ENCODE results near the gene HOXD10. TPM values are rescaled to one million over a fixed set of nuclear protein-coding genes. Genes with fewer than 3 reads are reported as not detected.
A peak's percentile ranks its signal among the peaks of the same experiment; 100 is the strongest.

The HOXD10 gene
- total and polyA plus RNA-seq, 2 of the 13 experiments (the other 11 are each of a cell fraction or from before 2014, with no cell fraction given) = not detected

DNA sequence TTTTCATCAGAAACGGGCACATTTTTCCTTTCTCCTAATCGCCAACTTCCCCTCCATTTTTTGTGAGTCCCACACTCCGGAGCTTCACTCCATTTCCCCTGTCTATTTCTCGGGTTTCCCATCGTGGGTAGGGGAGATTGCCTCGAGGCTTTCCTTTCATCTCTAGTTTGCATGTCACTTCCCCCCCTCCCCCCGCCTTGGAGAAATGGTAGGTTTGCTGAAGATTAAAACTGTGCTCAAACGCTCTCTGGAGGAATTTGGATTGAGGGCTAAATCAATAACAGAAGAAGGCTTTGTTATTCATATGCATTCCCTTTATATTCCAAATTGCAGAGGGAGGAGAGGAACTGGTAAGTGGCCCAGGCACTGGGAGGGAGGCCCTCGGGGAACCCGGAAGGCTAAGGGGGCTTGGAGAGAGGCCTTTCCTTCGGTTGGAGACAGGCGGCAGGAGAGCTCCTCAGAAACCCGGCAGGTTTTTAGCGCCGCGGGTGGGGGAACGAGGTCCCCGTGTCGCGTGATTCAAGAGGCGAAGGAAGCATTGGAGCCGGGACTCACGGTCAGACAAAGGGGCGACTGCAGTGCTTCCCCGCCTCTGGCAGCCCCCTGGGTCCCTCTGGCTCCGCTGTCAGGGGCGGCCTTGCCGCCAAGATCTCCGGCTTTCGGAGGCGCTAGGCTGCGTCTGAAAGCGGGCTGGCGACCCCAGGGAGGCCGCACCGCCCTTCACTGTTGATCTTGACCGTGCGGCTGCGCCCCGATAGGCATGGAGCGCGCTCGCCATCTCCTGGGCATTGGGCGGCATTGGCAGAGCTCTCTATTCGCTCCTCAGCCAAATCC lies 19.4 kb upstream of the HOXD10 start (continued):
- TF ChIP-seq HOXA9 (CRISPR knock-in tag; IDR thresholded peaks at IDR 0.05; ENCODE audit: borderline replicate concordance) = no peak
- TF ChIP-seq MYC (CRISPR knock-in tag; IDR thresholded peaks at IDR 0.05; ENCODE audit: borderline replicate concordance) = peak; percentile 38; the same call in 1 of the 2 replicates
- TF ChIP-seq, protein P1, sequence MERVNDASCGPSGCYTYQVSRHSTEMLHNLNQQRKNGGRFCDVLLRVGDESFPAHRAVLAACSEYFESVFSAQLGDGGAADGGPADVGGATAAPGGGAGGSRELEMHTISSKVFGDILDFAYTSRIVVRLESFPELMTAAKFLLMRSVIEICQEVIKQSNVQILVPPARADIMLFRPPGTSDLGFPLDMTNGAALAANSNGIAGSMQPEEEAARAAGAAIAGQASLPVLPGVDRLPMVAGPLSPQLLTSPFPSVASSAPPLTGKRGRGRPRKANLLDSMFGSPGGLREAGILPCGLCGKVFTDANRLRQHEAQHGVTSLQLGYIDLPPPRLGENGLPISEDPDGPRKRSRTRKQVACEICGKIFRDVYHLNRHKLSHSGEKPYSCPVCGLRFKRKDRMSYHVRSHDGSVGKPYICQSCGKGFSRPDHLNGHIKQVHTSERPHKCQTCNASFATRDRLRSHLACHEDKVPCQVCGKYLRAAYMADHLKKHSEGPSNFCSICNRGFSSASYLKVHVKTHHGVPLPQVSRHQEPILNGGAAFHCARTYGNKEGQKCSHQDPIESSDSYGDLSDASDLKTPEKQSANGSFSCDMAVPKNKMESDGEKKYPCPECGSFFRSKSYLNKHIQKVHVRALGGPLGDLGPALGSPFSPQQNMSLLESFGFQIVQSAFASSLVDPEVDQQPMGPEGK (CRISPR knock-in tag; IDR thresholded peaks at IDR 0.05) = peak; percentile 45; the same call in 1 of the 2 replicates
- no peak for TF ChIP-seq HMG20A (CRISPR knock-in tag; IDR thresholded peaks at IDR 0.05; ENCODE audit: borderline replicate concordance)
- TF ChIP-seq, protein P2, sequence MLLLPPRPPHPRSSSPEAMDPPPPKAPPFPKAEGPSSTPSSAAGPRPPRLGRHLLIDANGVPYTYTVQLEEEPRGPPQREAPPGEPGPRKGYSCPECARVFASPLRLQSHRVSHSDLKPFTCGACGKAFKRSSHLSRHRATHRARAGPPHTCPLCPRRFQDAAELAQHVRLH (CRISPR knock-in tag; IDR thresholded peaks at IDR 0.05; ENCODE audit: borderline replicate concordance, low read depth) = peak; percentile 39; the same call in 1 of the 2 replicates
- no peak for TF ChIP-seq NFYB (CRISPR knock-in tag; IDR thresholded peaks at IDR 0.05)
- TF ChIP-seq MED8 (CRISPR knock-in tag; IDR thresholded peaks at IDR 0.05; ENCODE audit: insufficient replicate concordance) = no peak
- TF ChIP-seq ZNF317 (CRISPR knock-in tag; IDR thresholded peaks at IDR 0.05) = no peak
- TF ChIP-seq ZNF501 (CRISPR knock-in tag; IDR thresholded peaks at IDR 0.05) = peak; percentile 61
- TF ChIP-seq ZFP36 (IDR thresholded peaks at IDR 0.05; ENCODE audit: borderline replicate concordance, low read depth, low read length, partially characterized antibody) = peak; percentile 64
- TF ChIP-seq, protein P3, sequence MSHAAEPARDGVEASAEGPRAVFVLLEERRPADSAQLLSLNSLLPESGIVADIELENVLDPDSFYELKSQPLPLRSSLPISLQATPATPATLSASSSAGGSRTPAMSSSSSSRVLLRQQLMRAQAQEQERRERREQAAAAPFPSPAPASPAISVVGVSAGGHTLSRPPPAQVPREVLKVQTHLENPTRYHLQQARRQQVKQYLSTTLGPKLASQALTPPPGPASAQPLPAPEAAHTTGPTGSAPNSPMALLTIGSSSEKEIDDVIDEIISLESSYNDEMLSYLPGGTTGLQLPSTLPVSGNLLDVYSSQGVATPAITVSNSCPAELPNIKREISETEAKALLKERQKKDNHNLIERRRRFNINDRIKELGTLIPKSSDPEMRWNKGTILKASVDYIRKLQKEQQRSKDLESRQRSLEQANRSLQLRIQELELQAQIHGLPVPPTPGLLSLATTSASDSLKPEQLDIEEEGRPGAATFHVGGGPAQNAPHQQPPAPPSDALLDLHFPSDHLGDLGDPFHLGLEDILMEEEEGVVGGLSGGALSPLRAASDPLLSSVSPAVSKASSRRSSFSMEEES (CRISPR knock-in tag; IDR thresholded peaks at IDR 0.05) = 0 out of 2 replicates have a peak, but pooled peaks have one; percentile 32
- TF ChIP-seq, protein P4, sequence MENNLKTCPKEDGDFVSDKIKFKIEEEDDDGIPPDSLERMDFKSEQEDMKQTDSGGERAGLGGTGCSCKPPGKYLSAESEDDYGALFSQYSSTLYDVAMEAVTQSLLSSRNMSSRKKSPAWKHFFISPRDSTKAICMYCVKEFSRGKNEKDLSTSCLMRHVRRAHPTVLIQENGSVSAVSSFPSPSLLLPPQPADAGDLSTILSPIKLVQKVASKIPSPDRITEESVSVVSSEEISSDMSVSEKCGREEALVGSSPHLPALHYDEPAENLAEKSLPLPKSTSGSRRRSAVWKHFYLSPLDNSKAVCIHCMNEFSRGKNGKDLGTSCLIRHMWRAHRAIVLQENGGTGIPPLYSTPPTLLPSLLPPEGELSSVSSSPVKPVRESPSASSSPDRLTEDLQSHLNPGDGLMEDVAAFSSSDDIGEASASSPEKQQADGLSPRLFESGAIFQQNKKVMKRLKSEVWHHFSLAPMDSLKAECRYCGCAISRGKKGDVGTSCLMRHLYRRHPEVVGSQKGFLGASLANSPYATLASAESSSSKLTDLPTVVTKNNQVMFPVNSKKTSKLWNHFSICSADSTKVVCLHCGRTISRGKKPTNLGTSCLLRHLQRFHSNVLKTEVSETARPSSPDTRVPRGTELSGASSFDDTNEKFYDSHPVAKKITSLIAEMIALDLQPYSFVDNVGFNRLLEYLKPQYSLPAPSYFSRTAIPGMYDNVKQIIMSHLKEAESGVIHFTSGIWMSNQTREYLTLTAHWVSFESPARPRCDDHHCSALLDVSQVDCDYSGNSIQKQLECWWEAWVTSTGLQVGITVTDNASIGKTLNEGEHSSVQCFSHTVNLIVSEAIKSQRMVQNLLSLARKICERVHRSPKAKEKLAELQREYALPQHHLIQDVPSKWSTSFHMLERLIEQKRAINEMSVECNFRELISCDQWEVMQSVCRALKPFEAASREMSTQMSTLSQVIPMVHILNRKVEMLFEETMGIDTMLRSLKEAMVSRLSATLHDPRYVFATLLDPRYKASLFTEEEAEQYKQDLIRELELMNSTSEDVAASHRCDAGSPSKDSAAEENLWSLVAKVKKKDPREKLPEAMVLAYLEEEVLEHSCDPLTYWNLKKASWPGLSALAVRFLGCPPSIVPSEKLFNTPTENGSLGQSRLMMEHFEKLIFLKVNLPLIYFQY (CRISPR knock-in tag; IDR thresholded peaks at IDR 0.05; ENCODE audit: borderline replicate concordance) = 0 out of 2 replicates have a peak, but pooled peaks have one; percentile 27
- peak; percentile 97; the same call in 1 of the 2 replicates for TF ChIP-seq CBX2 (IDR thresholded peaks at IDR 0.05; ENCODE audit: low read depth, low read length)
- peak; percentile 84; the same call in 1 of the 2 replicates for TF ChIP-seq CBX2 (CRISPR knock-in tag; IDR thresholded peaks at IDR 0.05; ENCODE audit: low read depth)
- TF ChIP-seq YEATS2 (CRISPR knock-in tag; IDR thresholded peaks at IDR 0.05; ENCODE audit: borderline replicate concordance) = 0 out of 2 replicates have a peak, but pooled peaks have one; percentile 21
- peak; percentile 13 for TF ChIP-seq ZNF883 (CRISPR knock-in tag; IDR thresholded peaks at IDR 0.05; ENCODE audit: not compliant biosample characterization)
- TF ChIP-seq, protein P5, sequence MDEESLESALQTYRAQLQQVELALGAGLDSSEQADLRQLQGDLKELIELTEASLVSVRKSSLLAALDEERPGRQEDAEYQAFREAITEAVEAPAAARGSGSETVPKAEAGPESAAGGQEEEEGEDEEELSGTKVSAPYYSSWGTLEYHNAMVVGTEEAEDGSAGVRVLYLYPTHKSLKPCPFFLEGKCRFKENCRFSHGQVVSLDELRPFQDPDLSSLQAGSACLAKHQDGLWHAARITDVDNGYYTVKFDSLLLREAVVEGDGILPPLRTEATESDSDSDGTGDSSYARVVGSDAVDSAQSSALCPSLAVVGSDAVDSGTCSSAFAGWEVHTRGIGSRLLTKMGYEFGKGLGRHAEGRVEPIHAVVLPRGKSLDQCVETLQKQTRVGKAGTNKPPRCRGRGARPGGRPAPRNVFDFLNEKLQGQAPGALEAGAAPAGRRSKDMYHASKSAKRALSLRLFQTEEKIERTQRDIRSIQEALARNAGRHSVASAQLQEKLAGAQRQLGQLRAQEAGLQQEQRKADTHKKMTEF (CRISPR knock-in tag; IDR thresholded peaks at IDR 0.05) = peak; percentile 59; the same call in 1 of the 2 replicates
- TF ChIP-seq PHF5A (CRISPR knock-in tag; IDR thresholded peaks at IDR 0.05; ENCODE audit: low read depth, unreplicated experiment) = no peak

Measured in HepG2 (cell line).